ENCODE data around the gene HEXA. TPM values are rescaled to one million over a fixed set of nuclear protein-coding genes. Genes with fewer than 3 reads are reported as not detected.

Gene HEXA
- total and polyA plus RNA-seq, 4 donors, result 38.1 to 69.0 (median 52.7) TPM

DNA sequence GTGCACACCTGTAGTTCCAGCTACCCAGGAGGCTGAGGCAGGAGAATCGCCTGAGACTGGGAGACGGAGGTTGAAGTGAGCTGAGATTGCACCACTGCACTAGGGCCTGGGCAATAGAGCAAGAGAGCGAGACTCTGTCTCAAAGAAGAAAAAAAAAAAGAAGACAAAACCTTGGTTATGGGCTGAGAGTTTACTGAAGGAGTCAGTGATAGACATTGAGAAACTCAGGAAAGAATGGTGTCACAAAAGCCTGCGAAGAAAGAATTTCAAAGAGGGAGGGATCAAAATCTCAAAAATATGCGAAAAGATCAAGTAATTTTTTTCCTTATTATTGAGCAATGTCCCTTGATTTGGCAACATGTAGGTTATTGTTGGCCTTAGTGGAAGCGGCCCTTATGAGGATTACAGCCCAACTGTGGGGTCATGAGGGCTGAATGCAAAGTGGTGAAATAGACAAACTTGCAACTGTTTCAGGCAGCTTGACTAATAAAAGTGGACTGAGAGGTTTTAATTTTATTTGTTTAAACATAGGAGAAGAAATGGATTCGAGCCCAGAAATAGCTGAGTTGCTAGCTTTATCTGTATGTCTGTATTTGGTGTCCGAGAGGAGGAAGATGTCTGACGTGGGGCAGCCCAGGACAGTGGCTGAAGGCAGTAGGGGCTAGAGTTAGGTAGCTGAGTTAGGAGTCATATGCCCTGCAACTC lies 37.0 kb downstream of the HEXA start:
- Histone ChIP-seq H3K27ac (ENCODE audit: low read depth in 1 of 2, low read length in 2 of 2) (no peak overlapping the region), H3K4me1 (ENCODE audit: control insufficient read depth in 4 of 4, insufficient read depth in 4 of 4, low read length in 3 of 4) (no peaks in the 10 kb centered on the region), H3K27me3 (ENCODE audit: control insufficient read depth in 4 of 4, insufficient read depth in 4 of 4, low read length in 3 of 4) (no peaks in the 10 kb centered on the region), H3K9ac (ENCODE audit: low read depth in 1 of 2, low read length in 2 of 2) (no peak overlapping the region), H3K4me3 (ENCODE audit: low read depth in 1 of 3, low read length in 3 of 3) (no peak overlapping the region), H3K36me3 (ENCODE audit: control insufficient read depth in 4 of 4, insufficient read depth in 3 of 4, low read depth in 1 of 4, low read length in 3 of 4) (peaks cover 0 to 18% (median 4%) of the 10 kb centered on the region in 4 donors), H3K9me3 (ENCODE audit: control insufficient read depth in 4 of 4, low read length in 3 of 4) (no peaks in the 10 kb centered on the region)
- no peak for DNase-seq (ENCODE audit: low spot score)
- 82% methylated on average over 9 of the region's 9 CpGs for WGBS
- TF ChIP-seq, protein P1, sequence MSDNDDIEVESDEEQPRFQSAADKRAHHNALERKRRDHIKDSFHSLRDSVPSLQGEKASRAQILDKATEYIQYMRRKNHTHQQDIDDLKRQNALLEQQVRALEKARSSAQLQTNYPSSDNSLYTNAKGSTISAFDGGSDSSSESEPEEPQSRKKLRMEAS (IDR thresholded peaks at IDR 0.05), result no peak
- TF ChIP-seq, protein P2, sequence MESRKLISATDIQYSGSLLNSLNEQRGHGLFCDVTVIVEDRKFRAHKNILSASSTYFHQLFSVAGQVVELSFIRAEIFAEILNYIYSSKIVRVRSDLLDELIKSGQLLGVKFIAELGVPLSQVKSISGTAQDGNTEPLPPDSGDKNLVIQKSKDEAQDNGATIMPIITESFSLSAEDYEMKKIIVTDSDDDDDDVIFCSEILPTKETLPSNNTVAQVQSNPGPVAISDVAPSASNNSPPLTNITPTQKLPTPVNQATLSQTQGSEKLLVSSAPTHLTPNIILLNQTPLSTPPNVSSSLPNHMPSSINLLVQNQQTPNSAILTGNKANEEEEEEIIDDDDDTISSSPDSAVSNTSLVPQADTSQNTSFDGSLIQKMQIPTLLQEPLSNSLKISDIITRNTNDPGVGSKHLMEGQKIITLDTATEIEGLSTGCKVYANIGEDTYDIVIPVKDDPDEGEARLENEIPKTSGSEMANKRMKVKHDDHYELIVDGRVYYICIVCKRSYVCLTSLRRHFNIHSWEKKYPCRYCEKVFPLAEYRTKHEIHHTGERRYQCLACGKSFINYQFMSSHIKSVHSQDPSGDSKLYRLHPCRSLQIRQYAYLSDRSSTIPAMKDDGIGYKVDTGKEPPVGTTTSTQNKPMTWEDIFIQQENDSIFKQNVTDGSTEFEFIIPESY (IDR thresholded peaks at IDR 0.05), result no peak
- no peak for TF ChIP-seq TAF1 (conservative IDR thresholded peaks at IDR 0.05)
- TF ChIP-seq RAD21 (IDR thresholded peaks at IDR 0.05), result no peak
- TF ChIP-seq EGR1 (IDR thresholded peaks at IDR 0.05; ENCODE audit: low read depth in 2 of 2), result no peak
- TF ChIP-seq, protein P3, sequence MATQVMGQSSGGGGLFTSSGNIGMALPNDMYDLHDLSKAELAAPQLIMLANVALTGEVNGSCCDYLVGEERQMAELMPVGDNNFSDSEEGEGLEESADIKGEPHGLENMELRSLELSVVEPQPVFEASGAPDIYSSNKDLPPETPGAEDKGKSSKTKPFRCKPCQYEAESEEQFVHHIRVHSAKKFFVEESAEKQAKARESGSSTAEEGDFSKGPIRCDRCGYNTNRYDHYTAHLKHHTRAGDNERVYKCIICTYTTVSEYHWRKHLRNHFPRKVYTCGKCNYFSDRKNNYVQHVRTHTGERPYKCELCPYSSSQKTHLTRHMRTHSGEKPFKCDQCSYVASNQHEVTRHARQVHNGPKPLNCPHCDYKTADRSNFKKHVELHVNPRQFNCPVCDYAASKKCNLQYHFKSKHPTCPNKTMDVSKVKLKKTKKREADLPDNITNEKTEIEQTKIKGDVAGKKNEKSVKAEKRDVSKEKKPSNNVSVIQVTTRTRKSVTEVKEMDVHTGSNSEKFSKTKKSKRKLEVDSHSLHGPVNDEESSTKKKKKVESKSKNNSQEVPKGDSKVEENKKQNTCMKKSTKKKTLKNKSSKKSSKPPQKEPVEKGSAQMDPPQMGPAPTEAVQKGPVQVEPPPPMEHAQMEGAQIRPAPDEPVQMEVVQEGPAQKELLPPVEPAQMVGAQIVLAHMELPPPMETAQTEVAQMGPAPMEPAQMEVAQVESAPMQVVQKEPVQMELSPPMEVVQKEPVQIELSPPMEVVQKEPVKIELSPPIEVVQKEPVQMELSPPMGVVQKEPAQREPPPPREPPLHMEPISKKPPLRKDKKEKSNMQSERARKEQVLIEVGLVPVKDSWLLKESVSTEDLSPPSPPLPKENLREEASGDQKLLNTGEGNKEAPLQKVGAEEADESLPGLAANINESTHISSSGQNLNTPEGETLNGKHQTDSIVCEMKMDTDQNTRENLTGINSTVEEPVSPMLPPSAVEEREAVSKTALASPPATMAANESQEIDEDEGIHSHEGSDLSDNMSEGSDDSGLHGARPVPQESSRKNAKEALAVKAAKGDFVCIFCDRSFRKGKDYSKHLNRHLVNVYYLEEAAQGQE (IDR thresholded peaks at IDR 0.05), result no peak
- no peak for TF ChIP-seq HNF4G (IDR thresholded peaks at IDR 0.05)
- no peak for TF ChIP-seq RXRA (IDR thresholded peaks at IDR 0.05)
- TF ChIP-seq, protein P4, sequence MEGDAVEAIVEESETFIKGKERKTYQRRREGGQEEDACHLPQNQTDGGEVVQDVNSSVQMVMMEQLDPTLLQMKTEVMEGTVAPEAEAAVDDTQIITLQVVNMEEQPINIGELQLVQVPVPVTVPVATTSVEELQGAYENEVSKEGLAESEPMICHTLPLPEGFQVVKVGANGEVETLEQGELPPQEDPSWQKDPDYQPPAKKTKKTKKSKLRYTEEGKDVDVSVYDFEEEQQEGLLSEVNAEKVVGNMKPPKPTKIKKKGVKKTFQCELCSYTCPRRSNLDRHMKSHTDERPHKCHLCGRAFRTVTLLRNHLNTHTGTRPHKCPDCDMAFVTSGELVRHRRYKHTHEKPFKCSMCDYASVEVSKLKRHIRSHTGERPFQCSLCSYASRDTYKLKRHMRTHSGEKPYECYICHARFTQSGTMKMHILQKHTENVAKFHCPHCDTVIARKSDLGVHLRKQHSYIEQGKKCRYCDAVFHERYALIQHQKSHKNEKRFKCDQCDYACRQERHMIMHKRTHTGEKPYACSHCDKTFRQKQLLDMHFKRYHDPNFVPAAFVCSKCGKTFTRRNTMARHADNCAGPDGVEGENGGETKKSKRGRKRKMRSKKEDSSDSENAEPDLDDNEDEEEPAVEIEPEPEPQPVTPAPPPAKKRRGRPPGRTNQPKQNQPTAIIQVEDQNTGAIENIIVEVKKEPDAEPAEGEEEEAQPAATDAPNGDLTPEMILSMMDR (IDR thresholded peaks at IDR 0.05; ENCODE audit: low read depth, low read length, missing input control), result no peak
- no peak for TF ChIP-seq GABPA (IDR thresholded peaks at IDR 0.05 in 1 of 2, conservative IDR thresholded peaks at IDR 0.05 in 1 of 2)
- TF ChIP-seq HNF4A (conservative IDR thresholded peaks at IDR 0.05), result no peak
- no peak for TF ChIP-seq YY1 (IDR thresholded peaks at IDR 0.05)
- TF ChIP-seq ATF3 (IDR thresholded peaks at IDR 0.05), result no peak
- TF ChIP-seq JUND (IDR thresholded peaks at IDR 0.05), result no peak
- TF ChIP-seq SP1 (IDR thresholded peaks at IDR 0.05), result no peak
- TF ChIP-seq FOXA2 (IDR thresholded peaks at IDR 0.05), result no peak
- TF ChIP-seq FOXA1 (IDR thresholded peaks at IDR 0.05), result no peak
- TF ChIP-seq NR2F2 (IDR thresholded peaks at IDR 0.05), result no peak
